PC-3 (cell line): Measurements from ENCODE around the gene DRGX. TPM values are rescaled to one million over a fixed set of nuclear protein-coding genes. Genes with fewer than 3 reads are reported as not detected.

Experiments used
- ATAC-seq: fragments of 200-7000 bp; cut with Tn5 transposase; 2 replicates; pipeline ENCODE4 v1.9.1; 2020; ENCODE audit warnings: mild to moderate bottlenecking, moderate library complexity
- BruUV-seq: library from RNA; stranded (reverse); fragments of 400-500 nt; replicated peaks from 2 replicates; lab custom pipeline; 2021; lab: Mats Ljungman, UMichigan
- CTCF ChIA-PET: fragments of 300-600 bp; sonication (Branson Sonifier 250); formaldehyde crosslinking; loops from one replicate; lab custom pipeline; 2022; ENCODE audit warnings: antibody characterized with exemption; lab: Charles Lee
- POLR2A ChIA-PET: fragments of 300-600 bp; sonication (Branson Sonifier 250); formaldehyde crosslinking; loops from one replicate; lab custom pipeline; 2022; ENCODE audit warnings: antibody characterized with exemption; ENCODE audit not compliant: unreplicated experiment; lab: Charles Lee
- DNase-seq: peaks from one replicate; pipeline ENCODE4 v3.0.0-alpha.2; 2015
- H2AFZ ChIP-seq: fragments of 300-600 bp; sonication (generic); 2 replicates; pipeline ENCODE4 v1.6.0; 2016; ENCODE audit warnings: antibody characterized with exemption, low read length
- H3F3A ChIP-seq: fragments of 300-600 bp; sonication (generic); one replicate; pipeline ENCODE4 v1.6.0; 2017; ENCODE audit warnings: antibody characterized with exemption, low read length, control low read depth, mild to moderate bottlenecking; ENCODE audit not compliant: unreplicated experiment
- H3K27ac ChIP-seq: fragments of 300-600 bp; sonication (generic); 2 replicates; pipeline ENCODE4 v1.5.1; 2016; ENCODE audit warnings: mild to moderate bottlenecking, low read length
- H3K27me3 ChIP-seq: fragments of 300-600 bp; sonication (generic); 2 replicates; pipeline ENCODE4 v1.6.1; 2016; ENCODE audit warnings: low read length, mixed read lengths
- H3K36me3 ChIP-seq: fragments of 300-600 bp; sonication (generic); 2 replicates; pipeline ENCODE4 v1.6.1; 2016; ENCODE audit warnings: low read depth, mixed run types, low read length, mixed read lengths
- H3K4me1 ChIP-seq: fragments of 300-600 bp; sonication (generic); 2 replicates; pipeline ENCODE4 v1.5.1; 2016; ENCODE audit warnings: low read length; ENCODE audit not compliant: insufficient read depth
- H3K4me2 ChIP-seq: fragments of 300-600 bp; sonication (generic); 2 replicates; pipeline ENCODE4 v1.6.0; 2016; ENCODE audit warnings: low read length
- H3K4me3 ChIP-seq: fragments of 300-600 bp; sonication (generic); 2 replicates; pipeline ENCODE4 v1.5.1; 2016; ENCODE audit warnings: mild to moderate bottlenecking, low read length, mixed read lengths
- H3K79me2 ChIP-seq: fragments of 300-600 bp; sonication (generic); 2 replicates; pipeline ENCODE4 v1.6.1; 2017; ENCODE audit warnings: low read length, mixed read lengths
- H3K9ac ChIP-seq: fragments of 300-600 bp; sonication (generic); 2 replicates; pipeline ENCODE4 v1.6.0; 2016; ENCODE audit warnings: mild to moderate bottlenecking, low read length
- H3K9me2 ChIP-seq: fragments of 300-600 bp; sonication (generic); replicated peaks from 2 replicates; pipeline ENCODE4 v1.6.1; 2016; ENCODE audit warnings: mixed run types, low read length, mixed read lengths
- H3K9me3 ChIP-seq: fragments of 300-600 bp; sonication (generic); 2 replicates; pipeline ENCODE4 v1.6.1; 2016; ENCODE audit warnings: low read length, mixed read lengths
- H4K20me1 ChIP-seq: fragments of 300-600 bp; sonication (generic); 2 replicates; pipeline ENCODE4 v1.6.1; 2016; ENCODE audit warnings: low read length, mixed read lengths
- EZH2 ChIP-seq: fragments of 300-600 bp; sonication (generic); IDR thresholded peaks from one replicate; pipeline ENCODE4 v1.6.1; 2017; ENCODE audit warnings: antibody characterized with exemption, mild to moderate bottlenecking, low read length; ENCODE audit not compliant: unreplicated experiment
- EZH2phosphoT487 ChIP-seq: fragments of 300-600 bp; sonication (generic); IDR thresholded peaks from 2 replicates; pipeline ENCODE4 v1.6.1; 2018; ENCODE audit warnings: mild to moderate bottlenecking, antibody characterized with exemption, low read length, borderline replicate concordance
- intact Hi-C: fragments of 100-400 bp; cut with micrococcal nuclease; formaldehyde crosslinking; loops from 2 replicates; pipeline ENCODE4 v1.9.0; 2023
- total RNA-seq: library from RNA; depleted of rRNA; stranded (reverse); fragments of >200 nt; gene quantifications from 2 replicates; pipeline ENCODE4 v1.2.3, GENCODE V29; 2014
- TF ChIP-seq, protein P1 (sequence below): fragments of 300-600 bp; sonication (generic); conservative IDR thresholded peaks from 2 replicates; pipeline ENCODE4 v1.5.1; 2017; ENCODE audit warnings: antibody characterized with exemption, low read depth, mild to moderate bottlenecking, low read length

Gene DRGX
- total RNA-seq, 1 experiment from 2014 or later = 0.33 TPM

DNA sequence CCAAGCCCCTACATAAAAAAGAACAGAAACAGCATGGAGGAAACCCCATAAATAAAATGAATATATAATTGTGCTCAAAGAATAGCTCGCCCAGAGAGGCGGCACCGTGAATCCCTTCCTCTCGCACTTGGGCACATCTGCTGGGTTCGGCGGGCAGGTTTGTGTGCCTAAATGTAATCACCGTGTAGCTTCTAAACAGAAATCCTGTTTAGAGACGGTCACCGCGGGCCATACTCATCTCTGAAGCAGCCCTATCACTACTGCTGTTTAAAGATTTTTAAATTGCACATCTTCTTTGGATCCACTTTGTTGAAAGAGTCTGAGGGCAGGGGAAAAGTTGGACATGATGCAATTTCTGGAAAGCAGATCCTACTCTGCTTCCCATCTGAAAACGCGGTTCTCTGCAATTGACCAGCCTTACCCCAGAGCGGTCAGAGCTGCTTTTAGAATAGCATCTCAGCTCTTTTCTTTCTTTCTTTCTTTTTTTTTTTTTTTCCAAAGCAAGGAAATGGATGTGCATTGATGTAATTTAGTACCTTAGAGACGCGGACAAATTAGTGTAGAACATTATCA is 6.4 kb downstream of the DRGX start:
- intact Hi-C loops = no loop called here
- Histone ChIP-seq H3K9me3 (no peaks in the 10 kb centered on the region), H3K4me1 (peaks cover 15% of the 10 kb centered on the region), H2AFZ (no peak overlapping the region), H4K20me1 (no peaks in the 10 kb centered on the region), H3K9ac (no peak overlapping the region), H3K27me3 (peaks cover 66% of the 10 kb centered on the region), H3K79me2 (no peaks in the 10 kb centered on the region), H3K36me3 (no peaks in the 10 kb centered on the region), H3K27ac (no peak overlapping the region), H3K4me2 (no peak overlapping the region), H3F3A (no peaks in the 10 kb centered on the region), H3K4me3 (no peak overlapping the region), H3K9me2 (no peaks in the 10 kb centered on the region)
- BruUV-seq = no TSS peak
- ChIA-PET CTCF (interaction anchor here (0.6 kb wide), 2 partner anchors 18 to 123 kb away, joined by 3 read pairs; no protein-coding TSS in a partner anchor), POLR2A (interaction anchor here (0.6 kb wide), 1 partner anchor 228 kb away, joined by 3 read pairs; no protein-coding TSS in a partner anchor)
- DNase-seq (no peak), ATAC-seq (no peak)
- TF ChIP-seq, protein P1, sequence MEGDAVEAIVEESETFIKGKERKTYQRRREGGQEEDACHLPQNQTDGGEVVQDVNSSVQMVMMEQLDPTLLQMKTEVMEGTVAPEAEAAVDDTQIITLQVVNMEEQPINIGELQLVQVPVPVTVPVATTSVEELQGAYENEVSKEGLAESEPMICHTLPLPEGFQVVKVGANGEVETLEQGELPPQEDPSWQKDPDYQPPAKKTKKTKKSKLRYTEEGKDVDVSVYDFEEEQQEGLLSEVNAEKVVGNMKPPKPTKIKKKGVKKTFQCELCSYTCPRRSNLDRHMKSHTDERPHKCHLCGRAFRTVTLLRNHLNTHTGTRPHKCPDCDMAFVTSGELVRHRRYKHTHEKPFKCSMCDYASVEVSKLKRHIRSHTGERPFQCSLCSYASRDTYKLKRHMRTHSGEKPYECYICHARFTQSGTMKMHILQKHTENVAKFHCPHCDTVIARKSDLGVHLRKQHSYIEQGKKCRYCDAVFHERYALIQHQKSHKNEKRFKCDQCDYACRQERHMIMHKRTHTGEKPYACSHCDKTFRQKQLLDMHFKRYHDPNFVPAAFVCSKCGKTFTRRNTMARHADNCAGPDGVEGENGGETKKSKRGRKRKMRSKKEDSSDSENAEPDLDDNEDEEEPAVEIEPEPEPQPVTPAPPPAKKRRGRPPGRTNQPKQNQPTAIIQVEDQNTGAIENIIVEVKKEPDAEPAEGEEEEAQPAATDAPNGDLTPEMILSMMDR = no peak
- TF ChIP-seq EZH2 (no peak), EZH2phosphoT487 (no peak)

DNA sequence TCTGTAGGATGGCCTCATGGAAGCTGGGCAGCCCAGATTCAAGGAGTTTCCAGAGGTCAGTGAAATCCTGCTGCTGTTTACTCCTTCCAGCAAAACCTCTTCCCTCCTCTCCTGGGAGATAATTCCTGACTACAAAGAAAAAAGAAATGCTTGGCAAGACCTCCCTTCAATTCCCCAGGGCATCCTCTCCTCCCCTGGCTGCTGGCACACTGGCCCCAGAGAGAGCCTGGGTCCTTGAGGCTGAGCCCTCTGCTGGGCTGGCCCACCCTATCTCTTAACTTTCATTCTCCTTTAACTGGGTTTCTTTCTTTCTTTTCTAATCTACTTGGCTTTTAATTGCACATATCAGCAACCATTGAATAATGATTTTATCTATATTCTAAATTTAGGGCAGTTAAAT is 7.7 kb downstream of the DRGX start:
- ATAC-seq (no peak), DNase-seq (no peak)
- H3F3A ChIP-seq = no peaks in the 10 kb centered on the region
- H3K9ac ChIP-seq = no peak overlapping the region
- H2AFZ ChIP-seq = no peak overlapping the region
- CTCF ChIA-PET = no interaction called here
- intact Hi-C loops = no loop called here
- no peaks in the 10 kb centered on the region for H4K20me1 ChIP-seq
- no peaks in the 10 kb centered on the region for H3K9me2 ChIP-seq
- no peak overlapping the region for H3K27ac ChIP-seq
- no peaks in the 10 kb centered on the region for H3K79me2 ChIP-seq
- BruUV-seq = no TSS peak
- no peaks in the 10 kb centered on the region for H3K36me3 ChIP-seq
- POLR2A ChIA-PET = no interaction called here
- H3K27me3 ChIP-seq = peaks cover 61% of the 10 kb centered on the region
- no peak overlapping the region for H3K4me2 ChIP-seq
- H3K9me3 ChIP-seq = no peaks in the 10 kb centered on the region
- TF ChIP-seq EZH2phosphoT487 = 0 out of 2 replicates have a peak, but pooled peaks have one; percentile 37
- TF ChIP-seq, protein P1 = no peak
- no peak overlapping the region for H3K4me3 ChIP-seq
- peaks cover 15% of the 10 kb centered on the region for H3K4me1 ChIP-seq

DNA sequence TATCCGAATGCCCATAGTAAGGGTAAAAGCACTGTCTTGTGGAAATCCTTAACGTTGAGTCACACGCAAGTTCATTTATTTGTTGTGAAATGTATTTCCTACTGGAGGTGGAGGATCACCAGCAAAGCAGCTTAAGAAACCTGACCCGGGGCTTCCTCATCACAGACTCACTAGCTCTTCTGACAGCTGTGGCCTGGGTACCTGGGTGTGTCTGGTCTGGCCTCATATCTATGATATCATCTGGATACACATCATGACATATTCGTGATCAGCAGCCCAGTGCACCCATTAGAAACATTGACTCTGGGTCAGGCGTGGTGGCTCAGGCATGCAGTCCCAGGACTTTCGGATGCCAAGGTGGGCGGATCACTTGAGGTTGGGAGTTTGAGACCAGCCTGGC is 8.8 kb downstream of the DRGX start:
- no peaks in the 10 kb centered on the region for H3F3A ChIP-seq
- no peaks in the 10 kb centered on the region for H3K36me3 ChIP-seq
- no peaks in the 10 kb centered on the region for H4K20me1 ChIP-seq
- 0 out of 2 replicates have a peak overlapping the region, but pooled peaks have one; percentile 8 for H2AFZ ChIP-seq
- H3K4me1 ChIP-seq = peaks cover 15% of the 10 kb centered on the region
- no peaks in the 10 kb centered on the region for H3K79me2 ChIP-seq
- H3K27me3 ChIP-seq = peaks cover 58% of the 10 kb centered on the region
- peak overlapping the region; percentile 59 for H3K4me2 ChIP-seq
- H3K9ac ChIP-seq = no peak overlapping the region
- TF ChIP-seq, protein P1 = no peak
- no peak for TF ChIP-seq EZH2phosphoT487
- ChIA-PET POLR2A (no interaction called here), CTCF (interaction anchor here (0.5 to 1.0 kb wide), 2 partner anchors 21 to 862 kb away, joined by 3 to 5 read pairs; no protein-coding TSS in a partner anchor)
- H3K27ac ChIP-seq = peak overlapping the region; percentile 27
- no peaks in the 10 kb centered on the region for H3K9me2 ChIP-seq
- intact Hi-C loops = no loop called here
- no TSS peak for BruUV-seq
- ATAC-seq = peak; percentile 95
- DNase-seq = peak; percentile 100
- H3K4me3 ChIP-seq = no peak overlapping the region
- H3K9me3 ChIP-seq = no peaks in the 10 kb centered on the region
